HepG2 (cell line): ENCODE results near the gene HPS1. TPM values are rescaled to one million over a fixed set of nuclear protein-coding genes. Genes with fewer than 3 reads are reported as not detected.

Experiments
- ATAC-seq: fragments of 200-7000 bp; cut with Tn5 transposase; 3 replicates; pipeline ENCODE4 v1.9.1; 2020; ENCODE audit warnings: mild to moderate bottlenecking, moderate library complexity
- BruUV-seq: library from RNA; stranded (reverse); fragments of 400-500 nt; replicated peaks from 2 replicates; lab custom pipeline; 2021; lab: Mats Ljungman, UMichigan
- CTCF ChIA-PET: fragments of 300-600 bp; formaldehyde crosslinking; extraction: SDS; loops from one replicate; lab custom pipeline; 2021; ENCODE audit warnings: low total read pairs, inconsistent platforms, low intra/inter-chr PET ratio; lab: Yijun Ruan, JAX
- POLR2A ChIA-PET: fragments of 350-600 bp; sonication (Branson Sonifier 250); formaldehyde crosslinking; loops from one replicate; lab custom pipeline; 2020; ENCODE audit warnings: antibody characterized with exemption, inconsistent platforms; lab: Yijun Ruan, JAX
- DNase-seq: peaks from one replicate; pipeline ENCODE4 v3.0.0-alpha.2; 2015; ENCODE audit warnings: low spot score
- FAIRE-seq: peaks from 3 replicates; lab custom pipeline; 2011; peaks lifted over from hg19 to GRCh38; lab: Jason Lieb, UNC
- H2AFZ ChIP-seq: one replicate; pipeline ENCODE4 v1.6.1; 2011; ENCODE audit warnings: low read length, inconsistent platforms
- H3K27ac ChIP-seq: fragments of 300-600 bp; 3 replicates; pipeline ENCODE4 v1.8.0; 2011; ENCODE audit warnings: mixed run types, mild to moderate bottlenecking, mixed read lengths, low read length, inconsistent platforms; ENCODE audit not compliant: insufficient read depth; ENCODE audit errors: extremely low read length
- H3K27me3 ChIP-seq, 2 experiments: fragments of 200-600 bp in 1 of 2; 2 replicates in 1 of 2; 3 replicates in 1 of 2; pipeline versions ENCODE4 v1.6.0 to v1.8.0; 2011; ENCODE audit warnings: low read length in 2 of 2, mild to moderate bottlenecking in 2 of 2, moderate library complexity in 2 of 2, inconsistent platforms in 1 of 2; ENCODE audit not compliant: insufficient read depth in 2 of 2, control insufficient read depth in 1 of 2
- H3K36me3 ChIP-seq, 2 experiments: fragments of 200-600 bp in 1 of 2; replicated peaks in 1 of 2; 2 replicates in 1 of 2; 3 replicates in 1 of 2; pipeline versions ENCODE4 v1.5.1 to v1.8.0; 2011; ENCODE audit warnings: low read length in 2 of 2, inconsistent platforms in 1 of 2; ENCODE audit not compliant: insufficient read depth in 2 of 2, control insufficient read depth in 1 of 2
- H3K4me1 ChIP-seq: 2 replicates; pipeline ENCODE4 v1.5.1; 2012; ENCODE audit warnings: low read length, inconsistent platforms; ENCODE audit not compliant: insufficient read depth
- H3K4me2 ChIP-seq: 2 replicates; pipeline ENCODE4 v1.6.0; 2011; ENCODE audit warnings: low read depth, low read length, inconsistent platforms
- H3K4me3 ChIP-seq, 3 experiments: fragments of 200-600 bp in 1 of 3; sonication (generic), shearing (Covaris generic) in 1 of 3; replicated peaks in 1 of 3; 2 replicates each; pipeline ENCODE4 v1.5.1; 2011 to 2016; ENCODE audit warnings: low read length in 3 of 3, inconsistent platforms in 2 of 3, low read depth in 2 of 3, mild to moderate bottlenecking in 2 of 3, control low read depth in 1 of 3, mixed read lengths in 1 of 3; ENCODE audit not compliant: insufficient read depth in 1 of 3
- H3K79me2 ChIP-seq: one replicate; pipeline ENCODE4 v1.6.1; 2011; ENCODE audit warnings: low read length, inconsistent platforms; ENCODE audit not compliant: insufficient read depth
- H3K9ac ChIP-seq: 2 replicates; pipeline ENCODE4 v1.6.0; 2011; ENCODE audit warnings: mild to moderate bottlenecking, low read depth, low read length, inconsistent platforms; ENCODE audit not compliant: insufficient read depth
- H3K9me3 ChIP-seq: 2 replicates; pipeline ENCODE4 v1.5.1; 2012; ENCODE audit warnings: mild to moderate bottlenecking, low read length
- H4K20me1 ChIP-seq: 2 replicates; pipeline ENCODE4 v1.6.0; 2011; ENCODE audit warnings: inconsistent platforms, mild to moderate bottlenecking, low read length, moderate library complexity; ENCODE audit not compliant: insufficient read depth
- GLI4 ChIP-seq: sonication (generic); formaldehyde crosslinking; IDR thresholded peaks from 2 replicates; pipeline ENCODE4 v1.5.1; 2020; ENCODE audit warnings: missing genetic modification reagents, mild to moderate bottlenecking, moderate library complexity, borderline replicate concordance
- STAT6 ChIP-seq: sonication (generic); formaldehyde crosslinking; IDR thresholded peaks from 2 replicates; pipeline ENCODE4 v1.4.0; 2020; ENCODE audit warnings: missing genetic modification reagents, mild to moderate bottlenecking, borderline replicate concordance
- TRIM22 ChIP-seq: fragments of 450-650 bp; IDR thresholded peaks from 2 replicates; pipeline ENCODE4 v1.6.1; 2017
- ZNF10 ChIP-seq: sonication (generic); formaldehyde crosslinking; IDR thresholded peaks from 2 replicates; pipeline ENCODE4 v1.4.0; 2020; ENCODE audit warnings: mild to moderate bottlenecking, low read depth, missing genetic modification reagents, borderline replicate concordance
- ZNF784 ChIP-seq: sonication (generic); formaldehyde crosslinking; IDR thresholded peaks from 2 replicates; pipeline ENCODE4 v1.5.1; 2020; ENCODE audit warnings: missing genetic modification reagents, mild to moderate bottlenecking, borderline replicate concordance
- WGBS: methylation state at CpG from one replicate; pipeline ENCODE4 v1.1.6; 2017; ENCODE audit warnings: low lambda C conversion rate; 5-methylcytosine and 5-hydroxymethylcytosine counted together
- in situ Hi-C: cut with HindIII; loops from 2 replicates; pipeline ENCODE4 v1.10.0; 2017; ENCODE audit warnings: low pct_unique_long_range_greater_than_20kb; ENCODE audit not compliant: extremely low pct_ligation_motif_present
- intact Hi-C: fragments of 100-400 bp; cut with micrococcal nuclease; formaldehyde crosslinking; loops from one replicate; pipeline ENCODE4 v1.10.0; 2022; ENCODE audit not compliant: unreplicated experiment
- polyA plus RNA-seq, 8 experiments: library from polyadenylated mRNA; depleted of rRNA in 3 of 8; stranded (reverse) in 7 of 8; unstranded in 1 of 8; fragments of >200 nt; fragmentation: Illumina TruSeq in 4 of 8; extraction: Trizol in 4 of 8; gene quantifications; 2 replicates each; pipeline versions ENCODE4 v1.2.1 to v1.2.3, GENCODE V29; 2011 to 2016; ENCODE audit warnings: low read depth in 4 of 8, missing spikeins in 1 of 8, mixed read lengths in 1 of 8; ENCODE audit not compliant: insufficient read depth in 1 of 8
- total RNA-seq, 5 experiments: library from RNA; depleted of rRNA; stranded (reverse); fragments of >200 nt; fragmentation: Illumina TruSeq; extraction: Trizol; gene quantifications; 2 replicates each; pipeline ENCODE4 v1.2.3, GENCODE V29; 2016; ENCODE audit warnings: low read depth in 1 of 5

HPS1 gene
- total and polyA plus RNA-seq, 2 of the 13 experiments (the other 11 are each of a cell fraction or from before 2014, with no cell fraction given) = 24.6 to 25.8 TPM

- intact Hi-C loops = no loop called here
- no TSS peak for BruUV-seq
- Histone ChIP-seq H3K9me3 (no peaks in the 10 kb centered on the region), H3K27me3 (no peaks in the 10 kb centered on the region), H3K4me3 (no peak overlapping the region), H3K4me1 (peaks cover 16% of the 10 kb centered on the region), H3K79me2 (no peaks in the 10 kb centered on the region), H3K27ac (no peak overlapping the region), H3K36me3 (no peaks in the 10 kb centered on the region), H3K9ac (no peak overlapping the region), H2AFZ (no peak overlapping the region), H4K20me1 (no peaks in the 10 kb centered on the region), H3K4me2 (no peak overlapping the region)
- ChIA-PET POLR2A (interaction anchor here (0.6 kb wide), 1 partner anchor 1001 kb away, joined by 3 read pairs; no protein-coding TSS in a partner anchor), CTCF (no interaction called here)
- no peak for ATAC-seq
- DNase-seq = no peak
- in situ Hi-C loops = no loop called here
- TF ChIP-seq TRIM22 (no peak), ZNF10 (no peak), GLI4 (no peak), ZNF784 (CRISPR knock-in tag) (no peak), STAT6 (no peak)
- WGBS = 79% methylated on average over 10 of the region's 10 CpGs
- no peak for FAIRE-seq
Observed at GRCh38 chr10:98410759-98411158, 36.0 kb downstream of the HPS1 start.
